Ectodermal cell (in vitro differentiated cells): ENCODE measurements around the gene CDKAL1.

ENCODE experiments used
- H3K27ac ChIP-seq: 2 replicates; pipeline ENCODE4 v1.7.0; 2013; ENCODE audit warnings: mild to moderate bottlenecking, low read depth, low read length; ENCODE audit not compliant: insufficient read depth, poor library complexity, severe bottlenecking
- H3K27me3 ChIP-seq: 2 replicates; pipeline ENCODE4 v1.7.0; 2013; ENCODE audit warnings: mild to moderate bottlenecking, low read length; ENCODE audit not compliant: insufficient read depth, control insufficient read depth, poor library complexity, severe bottlenecking
- H3K36me3 ChIP-seq: one replicate; pipeline ENCODE4 v1.7.0; 2013; ENCODE audit warnings: low read length; ENCODE audit not compliant: control insufficient read depth, insufficient read depth
- H3K4me1 ChIP-seq: one replicate; pipeline ENCODE4 v1.7.0; 2013; ENCODE audit warnings: low read length; ENCODE audit not compliant: control insufficient read depth, insufficient read depth
- H3K4me3 ChIP-seq: 2 replicates; pipeline ENCODE4 v1.7.0; 2013; ENCODE audit warnings: low read depth, low read length, control low read depth; ENCODE audit not compliant: insufficient read depth
- H3K9me3 ChIP-seq: 2 replicates; pipeline ENCODE4 v1.7.0; 2013; ENCODE audit warnings: mild to moderate bottlenecking, low read length, moderate library complexity; ENCODE audit not compliant: control insufficient read depth
- WGBS, 2 experiments: methylation state at CpG; one replicate each; pipeline ENCODE4 v1.1.7; 2013; ENCODE audit warnings: missing lambda C conversion rate in 2 of 2; 5-methylcytosine and 5-hydroxymethylcytosine counted together

CDKAL1 gene

GRCh38 chr6:20793174-20793573 is 258.9 kb downstream of the CDKAL1 start:
- H3K9me3 ChIP-seq, result no peaks in the 10 kb centered on the region
- no peaks in the 10 kb centered on the region for H3K27me3 ChIP-seq
- 76 to 80% methylated on average over 5 of the region's 5 CpGs for WGBS, 2 experiments
- no peak overlapping the region for H3K4me3 ChIP-seq
- no peaks in the 10 kb centered on the region for H3K36me3 ChIP-seq
- no peak overlapping the region for H3K27ac ChIP-seq
- no peaks in the 10 kb centered on the region for H3K4me1 ChIP-seq

GRCh38 chr6:20797597-20797996 is 263.3 kb downstream of the CDKAL1 start:
- Histone ChIP-seq H3K27me3 (no peaks in the 10 kb centered on the region), H3K4me3 (no peak overlapping the region), H3K4me1 (no peaks in the 10 kb centered on the region), H3K36me3 (no peaks in the 10 kb centered on the region), H3K27ac (no peak overlapping the region), H3K9me3 (no peaks in the 10 kb centered on the region)
- whole genome bisulfite sequencing, 2 experiments, result 90 to 96% methylated on average over 6 to 7 of the region's 7 CpGs

GRCh38 chr6:20800229-20800628 is 266.0 kb downstream of the CDKAL1 start:
- H3K27ac ChIP-seq, result no peak overlapping the region
- H3K4me1 ChIP-seq, result no peaks in the 10 kb centered on the region
- H3K27me3 ChIP-seq, result no peaks in the 10 kb centered on the region
- no peaks in the 10 kb centered on the region for H3K9me3 ChIP-seq
- H3K4me3 ChIP-seq, result no peak overlapping the region
- no peaks in the 10 kb centered on the region for H3K36me3 ChIP-seq

- 85 to 93% methylated on average over 4 of the region's 4 CpGs for WGBS, 2 experiments
- no peak overlapping the region for H3K27ac ChIP-seq
Measured at GRCh38 chr6:20800653-20801052, 266.4 kb downstream of the CDKAL1 start.

GRCh38 chr6:20801595-20801994 is 267.3 kb downstream of the CDKAL1 start:
- WGBS, 2 experiments, result 100% methylated on average over 1 to 3 of the region's 3 CpGs
- no peaks in the 10 kb centered on the region for H3K4me1 ChIP-seq

More at GRCh38 chr6:20800653-20801052, 266.4 kb downstream of the CDKAL1 start:
- Histone ChIP-seq H3K4me1 (no peaks in the 10 kb centered on the region), H3K36me3 (no peaks in the 10 kb centered on the region), H3K9me3 (no peaks in the 10 kb centered on the region), H3K27me3 (no peaks in the 10 kb centered on the region), H3K4me3 (no peak overlapping the region)

GRCh38 chr6:20802596-20802995 is 268.3 kb downstream of the CDKAL1 start:
- Histone ChIP-seq H3K27me3 (no peaks in the 10 kb centered on the region), H3K9me3 (no peaks in the 10 kb centered on the region), H3K4me1 (no peaks in the 10 kb centered on the region), H3K27ac (no peak overlapping the region), H3K4me3 (no peak overlapping the region), H3K36me3 (no peaks in the 10 kb centered on the region)
- 78 to 93% methylated on average over 1 of the region's 1 CpG for WGBS, 2 experiments

More at GRCh38 chr6:20801595-20801994, 267.3 kb downstream of the CDKAL1 start:
- H3K27ac ChIP-seq, result no peak overlapping the region
- no peaks in the 10 kb centered on the region for H3K36me3 ChIP-seq
- H3K4me3 ChIP-seq, result no peak overlapping the region
- H3K27me3 ChIP-seq, result no peaks in the 10 kb centered on the region
- no peaks in the 10 kb centered on the region for H3K9me3 ChIP-seq

- Histone ChIP-seq H3K36me3 (no peaks in the 10 kb centered on the region), H3K27me3 (no peaks in the 10 kb centered on the region), H3K4me3 (no peak overlapping the region), H3K27ac (no peak overlapping the region), H3K4me1 (no peaks in the 10 kb centered on the region), H3K9me3 (no peaks in the 10 kb centered on the region)
- WGBS, 2 experiments, result 80 to 96% methylated on average over 1 of the region's 1 CpG
Measured at GRCh38 chr6:20805021-20805420, 270.8 kb downstream of the CDKAL1 start.

GRCh38 chr6:20806669-20807068 is 272.4 kb downstream of the CDKAL1 start:
- Histone ChIP-seq H3K9me3 (no peaks in the 10 kb centered on the region), H3K27me3 (no peaks in the 10 kb centered on the region), H3K27ac (no peak overlapping the region), H3K36me3 (no peaks in the 10 kb centered on the region), H3K4me1 (peaks cover 10% of the 10 kb centered on the region), H3K4me3 (no peak overlapping the region)
- 97 to 100% methylated on average over 3 of the region's 3 CpGs for WGBS, 2 experiments

- Histone ChIP-seq H3K4me3 (no peak overlapping the region), H3K4me1 (peaks cover 10% of the 10 kb centered on the region), H3K36me3 (no peaks in the 10 kb centered on the region), H3K9me3 (no peaks in the 10 kb centered on the region), H3K27ac (no peak overlapping the region), H3K27me3 (no peaks in the 10 kb centered on the region)
- 90 to 95% methylated on average over 1 of the region's 2 CpGs for WGBS, 2 experiments
Measured at GRCh38 chr6:20808439-20808838, 274.2 kb downstream of the CDKAL1 start.

- Histone ChIP-seq H3K4me1 (peaks cover 10% of the 10 kb centered on the region), H3K27me3 (no peaks in the 10 kb centered on the region), H3K4me3 (no peak overlapping the region), H3K27ac (no peak overlapping the region), H3K9me3 (no peaks in the 10 kb centered on the region), H3K36me3 (no peaks in the 10 kb centered on the region)
- 70 to 88% methylated on average over 1 to 2 of the region's 2 CpGs for WGBS, 2 experiments
Measured at GRCh38 chr6:20808924-20809323, 274.7 kb downstream of the CDKAL1 start.

- H3K27ac ChIP-seq, result peak overlapping the region; percentile 28
Measured at GRCh38 chr6:20810727-20811108, 276.5 kb downstream of the CDKAL1 start.

More at GRCh38 chr6:20810727-20811108, 276.5 kb downstream of the CDKAL1 start:
- Histone ChIP-seq H3K4me1 (peaks cover 10% of the 10 kb centered on the region), H3K9me3 (no peaks in the 10 kb centered on the region), H3K4me3 (no peak overlapping the region), H3K36me3 (no peaks in the 10 kb centered on the region), H3K27me3 (no peaks in the 10 kb centered on the region)
- WGBS, 2 experiments, result 41 to 43% methylated on average over 3 of the region's 3 CpGs
